Endothelial cell of umbilical vein (primary cell): Measurements from ENCODE around the gene S100A13. TPM values are rescaled to one million over a fixed set of nuclear protein-coding genes. Genes with fewer than 3 reads are reported as not detected.

Source experiments
- BruUV-seq: library from RNA; stranded (reverse); fragments of 400-500 nt; replicated peaks from 2 replicates; lab custom pipeline; 2021; lab: Mats Ljungman, UMichigan
- CTCF ChIA-PET: fragments of 300-600, 350-600 bp; sonication (Branson Sonifier 250); formaldehyde crosslinking; loops from one replicate; lab custom pipeline; 2021; ENCODE audit warnings: antibody characterized with exemption, inconsistent platforms; lab: Charles Lee
- POLR2A ChIA-PET: fragments of 300-600, 350-600 bp; sonication (Branson Sonifier 250); formaldehyde crosslinking; loops from one replicate; lab custom pipeline; 2021; ENCODE audit warnings: antibody characterized with exemption, inconsistent platforms; lab: Charles Lee
- DNase-seq: peaks from one replicate; pipeline ENCODE4 v3.0.0-alpha.2; 2011; ENCODE audit warnings: low read depth, low spot score
- FAIRE-seq: peaks from 2 replicates; lab custom pipeline; 2011; peaks lifted over from hg19 to GRCh38; lab: Jason Lieb, UNC
- H2AFZ ChIP-seq: 2 replicates; pipeline ENCODE4 v1.6.0; 2012; ENCODE audit warnings: low read depth, low read length, control low read depth, inconsistent platforms
- H3K27ac ChIP-seq: 2 replicates; pipeline ENCODE4 v1.5.1; 2011; ENCODE audit warnings: low read depth, mild to moderate bottlenecking, control low read depth, low read length, moderate library complexity; ENCODE audit not compliant: insufficient read depth
- H3K27me3 ChIP-seq, 2 experiments: 2 replicates each; pipeline versions ENCODE4 v1.6.0 to v1.6.1; 2011; ENCODE audit warnings: low read length in 2 of 2, mixed read lengths in 1 of 2; ENCODE audit not compliant: control insufficient read depth in 2 of 2, insufficient read depth in 2 of 2
- H3K36me3 ChIP-seq, 2 experiments: 2 replicates in 1 of 2; 3 replicates in 1 of 2; pipeline ENCODE4 v1.5.1; 2011; ENCODE audit warnings: low read length in 2 of 2, mild to moderate bottlenecking in 1 of 2, moderate library complexity in 1 of 2; ENCODE audit not compliant: control insufficient read depth in 2 of 2, insufficient read depth in 2 of 2; ENCODE audit errors: extremely low read depth in 1 of 2
- H3K4me1 ChIP-seq: 3 replicates; pipeline ENCODE4 v1.5.1; 2011; ENCODE audit warnings: mild to moderate bottlenecking, low read length; ENCODE audit not compliant: control insufficient read depth, insufficient read depth; ENCODE audit errors: extremely low read depth
- H3K4me2 ChIP-seq: 2 replicates; pipeline ENCODE4 v1.6.1; 2011; ENCODE audit warnings: low read length, control low read depth, mixed read lengths; ENCODE audit not compliant: insufficient read depth
- H3K4me3 ChIP-seq, 3 experiments: fragments of 200-600 bp in 1 of 3; sonication (generic), shearing (Covaris generic) in 1 of 3; replicated peaks in 1 of 3; 2 replicates each; pipeline ENCODE4 v1.5.1; 2011 to 2016; ENCODE audit warnings: control low read depth in 3 of 3, low read length in 3 of 3, mild to moderate bottlenecking in 2 of 3, inconsistent platforms in 1 of 3, low read depth in 1 of 3, moderate library complexity in 1 of 3; ENCODE audit not compliant: insufficient read depth in 1 of 3
- H3K79me2 ChIP-seq: 2 replicates; pipeline ENCODE4 v1.6.0; 2012; ENCODE audit warnings: low read length, inconsistent platforms; ENCODE audit not compliant: control insufficient read depth, insufficient read depth
- H3K9ac ChIP-seq: replicated peaks from 2 replicates; pipeline ENCODE3; 2011; ENCODE audit warnings: low read length, control low read depth; ENCODE audit not compliant: insufficient read depth; ENCODE audit errors: extremely low read depth
- H3K9me1 ChIP-seq: replicated peaks from 3 replicates; pipeline ENCODE4 v1.6.0; 2011; ENCODE audit warnings: mild to moderate bottlenecking, low read length; ENCODE audit not compliant: control insufficient read depth, insufficient read depth; ENCODE audit errors: extremely low read depth
- H3K9me3 ChIP-seq: replicated peaks from 2 replicates; pipeline ENCODE4 v1.5.1; 2012; ENCODE audit warnings: low read length, inconsistent platforms; ENCODE audit not compliant: control insufficient read depth, insufficient read depth
- H4K20me1 ChIP-seq: replicated peaks from 2 replicates; pipeline ENCODE3; 2011; ENCODE audit warnings: mild to moderate bottlenecking, low read length; ENCODE audit not compliant: control insufficient read depth, insufficient read depth; ENCODE audit errors: extremely low read depth
- FOS ChIP-seq: IDR thresholded peaks from 2 replicates; pipeline ENCODE4 v1.6.1; 2011; ENCODE audit warnings: mild to moderate bottlenecking, low read length, moderate library complexity, borderline replicate concordance; ENCODE audit not compliant: insufficient read depth
- GATA2 ChIP-seq: IDR thresholded peaks from 2 replicates; pipeline ENCODE4 v1.7.0; 2011; ENCODE audit warnings: low read depth, mild to moderate bottlenecking, moderate library complexity, mixed read lengths, low read length; ENCODE audit not compliant: insufficient read length, insufficient read depth
- JUN ChIP-seq: IDR thresholded peaks from 2 replicates; pipeline ENCODE4 v1.6.1; 2011; ENCODE audit warnings: borderline replicate concordance, low read depth; ENCODE audit not compliant: insufficient read length, insufficient read depth
- MYC ChIP-seq: IDR thresholded peaks from one replicate; pipeline ENCODE4 v1.6.1; 2011; ENCODE audit warnings: mild to moderate bottlenecking, low read depth, low read length
- POLR2A ChIP-seq: IDR thresholded peaks from 2 replicates; pipeline ENCODE4 v1.6.1; 2012; ENCODE audit warnings: low read depth, mild to moderate bottlenecking, control low read depth, low read length
- POLR2AphosphoS5 ChIP-seq: IDR thresholded peaks from 2 replicates; pipeline ENCODE4 v1.6.1; 2012; ENCODE audit warnings: low read depth, mild to moderate bottlenecking, control low read depth, low read length, moderate library complexity; ENCODE audit not compliant: insufficient read depth
- dilution Hi-C: fragments of 300-500 bp; cut with MboI; formaldehyde crosslinking; loops from one replicate; pipeline ENCODE4 v1.15.0; 2019; ENCODE audit warnings: low sequenced_read_pairs; ENCODE audit not compliant: extremely low pct_ligation_motif_present
- intact Hi-C: fragments of 100-400 bp; cut with micrococcal nuclease; formaldehyde crosslinking; loops from one replicate; pipeline ENCODE4 v1.10.0; 2022
- polyA plus RNA-seq, 4 experiments: library from polyadenylated mRNA; depleted of rRNA in 3 of 4; stranded (reverse) in 3 of 4; unstranded in 1 of 4; fragments of >200 nt; gene quantifications; 2 replicates each; pipeline versions ENCODE4 v1.2.1 to v1.2.3, GENCODE V29; 2011 to 2012; ENCODE audit warnings: missing spikeins in 1 of 4
- total RNA-seq: library from RNA; stranded (reverse); gene quantifications from 2 replicates; pipeline ENCODE4 v1.2.3, GENCODE V29; 2021

S100A13 gene
- total and polyA plus RNA-seq, 2 donors (not counting 3 experiments of a cell fraction or from before 2014, with no cell fraction given): 155 to 360 TPM

DNA sequence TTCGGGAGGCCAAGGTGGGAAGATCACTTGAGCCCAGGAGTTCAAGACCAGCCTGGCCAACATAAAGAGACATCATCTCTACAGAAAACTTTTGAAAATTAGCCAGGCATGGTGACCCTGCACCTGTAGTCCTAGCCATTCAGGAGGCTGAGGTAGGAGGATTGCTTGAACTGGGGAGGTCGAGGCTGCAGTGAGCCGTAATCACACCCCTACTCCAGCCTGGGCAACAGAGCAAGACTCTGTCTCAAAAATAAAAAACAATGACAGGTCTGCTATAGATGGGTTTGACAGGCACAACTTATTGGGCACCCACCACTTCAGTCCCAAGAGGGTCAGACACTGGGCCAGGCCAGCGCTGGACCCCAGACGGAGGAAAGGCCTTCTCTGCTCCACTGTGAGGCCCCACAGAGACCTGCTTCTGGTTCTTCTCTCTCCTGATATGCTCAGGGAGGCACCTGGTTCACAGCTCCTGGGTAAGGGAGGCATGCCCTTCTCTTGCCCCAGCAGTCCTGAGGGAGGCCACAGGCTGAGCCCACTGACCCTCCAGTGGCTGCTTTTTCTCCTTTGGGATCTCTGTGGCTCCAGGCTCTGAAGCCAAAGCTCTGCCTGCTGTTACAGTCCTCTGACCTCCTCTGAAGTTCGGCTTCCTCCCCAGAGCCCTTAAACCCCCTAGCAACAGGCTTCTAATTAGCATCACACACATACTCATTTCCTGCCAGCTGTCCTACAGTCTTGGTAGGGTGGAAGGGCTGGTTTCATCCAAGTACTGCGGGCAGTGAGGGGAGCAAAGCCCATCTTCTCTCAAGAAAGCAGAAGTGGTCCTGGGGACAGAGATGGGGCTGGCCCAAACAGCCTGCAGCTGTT is 28.8 kb downstream of the S100A13 start:
- H3K9me1 ChIP-seq: no peaks in the 10 kb centered on the region

DNA sequence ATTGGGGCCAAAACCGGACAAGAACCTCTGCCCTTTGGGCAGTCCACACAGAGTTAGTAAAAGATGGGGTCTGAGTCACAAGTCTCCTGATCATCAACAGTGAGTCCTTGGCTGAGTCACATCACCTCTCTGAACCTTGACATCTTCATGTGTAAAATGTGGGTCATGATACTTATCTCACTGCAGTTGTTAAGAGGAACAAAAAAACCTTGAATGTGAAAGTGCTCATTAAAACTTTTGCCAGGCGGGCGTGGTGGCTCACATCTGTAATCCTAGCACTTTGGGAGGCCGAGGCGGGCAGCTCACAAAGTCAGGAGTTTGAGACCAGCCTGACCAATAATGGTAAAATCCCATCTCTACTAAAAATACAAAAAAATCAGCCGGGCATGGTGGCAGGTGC is 30.1 kb downstream of the S100A13 start:
- H3K4me2 ChIP-seq: no peak overlapping the region
- H3K9me3 ChIP-seq: no peaks in the 10 kb centered on the region
- ChIA-PET POLR2A (no interaction called here), CTCF (no interaction called here)
- no peaks in the 10 kb centered on the region for H3K27me3 ChIP-seq
- no peaks in the 10 kb centered on the region for H3K36me3 ChIP-seq
- dilution Hi-C loops (no loop called here), intact Hi-C loops (no loop called here)
- TF ChIP-seq GATA2 (peak; percentile 63), POLR2AphosphoS5 (no peak), POLR2A (no peak), FOS (peak; percentile 67), JUN (peak; percentile 39)
- no peaks in the 10 kb centered on the region for H3K79me2 ChIP-seq
- peaks cover 14% of the 10 kb centered on the region for H3K4me1 ChIP-seq
- BruUV-seq: no TSS peak
- FAIRE-seq (no peak), DNase-seq (peak; percentile 28)
- H3K4me3 ChIP-seq: no peak overlapping the region
- H3K27ac ChIP-seq: no peak overlapping the region
- no peak overlapping the region for H2AFZ ChIP-seq
- H4K20me1 ChIP-seq: no peaks in the 10 kb centered on the region
- no peaks in the 10 kb centered on the region for H3K9me1 ChIP-seq
- no peak overlapping the region for H3K9ac ChIP-seq

More for the DNA sequence above, 28.8 kb downstream of the S100A13 start:
- Histone ChIP-seq H4K20me1 (no peaks in the 10 kb centered on the region), H3K4me1 (peaks cover 14% of the 10 kb centered on the region), H3K4me3 (no peak overlapping the region), H3K79me2 (no peaks in the 10 kb centered on the region), H3K36me3 (no peaks in the 10 kb centered on the region), H3K27ac (peak overlapping the region; percentile 54), H3K9me3 (no peaks in the 10 kb centered on the region), H3K27me3 (no peaks in the 10 kb centered on the region), H3K4me2 (no peak overlapping the region), H3K9ac (no peak overlapping the region), H2AFZ (no peak overlapping the region)
- ChIA-PET CTCF (interaction anchor here (0.9 to 2.9 kb wide), 9 partner anchors 11 to 88 kb away, joined by 3 to 19 read pairs (median 3); partner anchors contain the start of gene S100A13), POLR2A (interaction anchor here (0.6 to 1.5 kb wide), 4 partner anchors 9 to 32 kb away, joined by 3 to 9 read pairs (median 3); partner anchors contain the start of gene S100A13)
- peak; percentile 78 for DNase-seq
- peak; percentile 85 for FAIRE-seq
- TSS peak; percentile 11 for BruUV-seq
- intact Hi-C loops: loop anchor here (1.0 to 2.0 kb wide), 2 partner anchors 11 to 26 kb away; no protein-coding TSS in a partner anchor
- dilution Hi-C loops: no loop called here
- TF ChIP-seq FOS (peak; percentile 10), MYC (no peak), POLR2AphosphoS5 (peak; percentile 68), GATA2 (no peak), JUN (peak; percentile 46)
